ENCODE data around the gene FGD4.
"Not testable (repeated sequence)": the region's sequence is repeated elsewhere in the genome, so short reads cannot be mapped to it uniquely, and the experiment has no call there.

The FGD4 gene

DNA sequence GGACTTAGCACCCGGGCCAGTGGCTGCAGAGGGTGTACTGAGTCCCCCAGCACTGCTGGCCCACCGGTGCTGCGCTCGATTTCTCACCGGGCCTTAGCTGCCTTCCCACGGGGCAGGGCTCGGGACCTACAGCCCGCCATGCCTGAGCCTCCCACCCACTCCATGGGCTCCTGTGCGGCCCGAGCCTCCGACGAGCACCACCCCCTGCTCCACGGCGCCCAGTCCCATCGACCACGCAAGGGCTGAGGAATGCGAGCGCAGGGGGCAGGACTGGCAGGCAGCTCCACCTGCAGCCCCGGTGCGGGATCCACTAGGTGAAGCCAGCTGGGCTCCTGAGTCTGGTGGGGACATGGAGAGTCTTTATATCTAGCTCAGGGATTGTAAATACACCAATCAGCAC lies 126.4 kb downstream of the FGD4 start:
- not testable (repeated sequence) for DNase-seq

GRCh38 chr12:32526343-32526742 lies 127.0 kb downstream of the FGD4 start:
- not testable (repeated sequence) for DNase-seq

DNA sequence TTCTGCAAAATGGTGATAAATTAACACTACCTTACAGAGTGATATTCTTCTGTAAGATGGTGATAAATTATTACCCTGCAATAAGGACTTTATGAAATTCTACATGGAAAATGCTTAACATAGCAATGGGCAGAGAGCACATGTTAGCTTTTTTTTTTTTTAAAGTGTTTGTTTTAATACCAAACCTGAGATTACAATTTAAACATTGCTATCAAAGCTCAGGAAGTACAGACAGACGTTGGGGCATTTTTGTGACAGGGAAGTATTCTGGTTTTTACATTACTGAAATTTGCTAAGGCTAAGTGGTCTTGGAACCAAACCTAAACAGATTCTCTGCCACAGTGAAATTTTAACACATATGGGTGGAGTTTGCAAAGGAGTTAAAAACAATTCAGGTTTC lies 133.1 kb downstream of the FGD4 start:
- no peak for DNase-seq

- DNase-seq, result no peak
Observed at GRCh38 chr12:32532951-32533350, 133.6 kb downstream of the FGD4 start.

GRCh38 chr12:32533506-32533905 lies 134.1 kb downstream of the FGD4 start:
- not testable (repeated sequence) for DNase-seq

- no peak for DNase-seq
Observed at GRCh38 chr12:32533971-32534590, 134.7 kb downstream of the FGD4 start.

DNA sequence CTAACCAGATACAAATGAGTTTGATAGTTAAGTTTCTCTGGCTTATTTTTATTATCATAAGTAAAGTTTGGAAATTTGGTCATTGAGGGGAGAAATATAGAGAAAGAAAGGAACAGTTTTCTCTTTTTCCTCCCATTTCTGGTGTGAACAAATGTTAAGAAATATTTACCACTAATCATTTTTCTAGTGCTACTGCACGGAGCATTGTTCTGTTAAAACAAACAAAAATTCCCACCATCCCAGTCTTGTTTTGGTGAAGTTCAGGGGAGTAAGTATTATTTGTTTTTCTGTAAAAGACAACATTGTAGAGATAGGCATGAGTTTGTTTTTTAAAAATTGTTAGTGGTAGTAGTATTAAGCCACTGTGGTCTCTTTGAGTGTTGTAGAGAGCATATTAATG lies 135.3 kb downstream of the FGD4 start:
- DNase-seq, result no peak

DNA sequence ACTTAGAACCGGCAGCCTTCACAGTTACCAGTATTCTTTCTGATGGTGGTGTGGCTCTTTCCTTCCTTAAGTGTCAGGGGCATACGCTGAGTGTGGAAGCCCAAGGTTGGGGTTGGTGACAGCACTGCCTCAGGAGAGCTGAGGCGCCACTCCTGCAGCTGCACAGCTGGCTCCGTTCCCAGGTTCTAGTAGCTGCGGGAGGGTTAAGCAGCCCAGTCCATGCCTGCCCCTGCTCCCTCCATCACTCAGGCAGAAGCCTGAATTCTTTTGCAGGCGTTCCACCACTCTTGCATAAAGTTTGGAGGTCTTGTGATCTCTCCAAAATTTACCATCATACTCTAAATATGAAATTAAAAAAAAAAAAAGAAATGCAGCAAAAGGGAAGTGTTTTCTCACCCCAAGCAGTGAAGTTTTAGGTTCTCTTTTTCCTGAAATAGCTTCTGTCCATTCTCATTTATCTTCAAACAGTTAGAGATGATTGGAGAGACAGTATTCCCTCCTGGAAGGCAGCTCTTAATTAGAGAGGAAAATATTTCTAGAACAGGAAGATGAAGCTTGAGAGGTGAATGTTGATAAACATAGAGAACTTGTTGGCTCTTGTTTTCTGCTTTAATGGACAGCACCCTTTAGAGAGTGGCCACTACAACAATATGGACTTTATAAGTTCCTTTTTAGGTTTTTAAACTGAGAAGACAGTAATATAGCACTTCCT lies 136.1 kb downstream of the FGD4 start:
- no peak for DNase-seq

DNA sequence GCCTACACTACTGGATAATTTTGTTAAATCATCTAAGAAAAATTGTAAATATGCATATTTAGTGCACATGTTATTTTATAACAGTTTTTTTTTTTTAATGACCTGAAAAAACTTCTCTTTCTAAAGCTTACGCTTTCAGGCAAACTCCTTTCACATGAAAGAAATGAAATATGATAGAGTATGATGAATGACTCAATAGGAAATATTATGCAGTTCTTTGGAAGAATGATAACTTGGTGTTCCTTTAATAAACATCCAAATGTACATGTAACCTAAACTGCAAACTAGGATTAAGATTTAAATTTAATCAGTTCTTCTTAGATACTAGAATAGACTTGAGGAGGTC lies 136.6 kb downstream of the FGD4 start:
- no peak for DNase-seq

GRCh38 chr12:32541754-32542374 lies 142.5 kb downstream of the FGD4 start:
- no peak for DNase-seq

- no peak for DNase-seq
Observed at GRCh38 chr12:32542428-32543229, 143.3 kb downstream of the FGD4 start.

DNA sequence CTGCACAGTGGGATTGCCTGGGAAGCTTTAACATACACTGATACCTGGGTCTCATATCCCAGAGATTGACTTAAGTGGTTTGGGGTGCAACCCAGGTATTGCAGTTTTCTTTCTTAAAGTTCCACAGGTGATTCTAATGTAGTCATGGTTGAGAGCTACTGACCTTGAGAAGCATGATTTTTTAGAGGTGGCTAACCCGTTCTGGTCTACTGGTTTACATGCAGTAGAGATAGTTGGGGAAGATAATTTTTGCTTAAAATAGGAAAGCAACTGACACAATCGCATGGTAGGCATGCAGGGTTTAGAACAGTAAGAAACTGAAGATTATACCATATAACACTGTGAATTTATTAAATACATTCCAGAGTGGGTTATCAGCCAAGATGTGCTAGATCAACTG lies 145.5 kb downstream of the FGD4 start:
- no peak for DNase-seq

- DNase-seq, result no peak
Observed at GRCh38 chr12:32545413-32545980, 146.1 kb downstream of the FGD4 start.

- no peak for DNase-seq
Observed at GRCh38 chr12:32546272-32546671, 146.9 kb downstream of the FGD4 start.

GRCh38 chr12:32548691-32549281 lies 149.4 kb downstream of the FGD4 start:
- no peak for DNase-seq

DNA sequence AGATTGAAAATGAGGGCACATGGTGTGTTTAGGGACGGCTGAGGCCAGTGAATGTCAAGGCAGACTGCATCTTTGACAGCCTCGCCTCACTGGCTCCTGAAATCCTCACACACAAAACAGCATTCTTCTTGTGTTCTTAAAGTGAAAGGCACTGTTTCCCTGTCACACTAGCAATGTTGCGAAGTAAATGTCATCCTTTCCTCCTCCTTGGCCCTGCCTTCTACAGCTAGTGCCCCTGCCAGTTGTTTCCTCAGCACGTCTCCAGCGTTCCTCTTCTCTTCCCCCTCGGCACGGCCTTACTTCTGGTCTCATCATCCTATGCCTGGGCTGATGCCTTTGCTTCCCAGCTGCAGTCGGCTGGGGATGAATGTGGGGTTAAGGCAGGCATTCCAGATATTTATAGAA lies 150.3 kb downstream of the FGD4 start:
- DNase-seq, result no peak

DNA sequence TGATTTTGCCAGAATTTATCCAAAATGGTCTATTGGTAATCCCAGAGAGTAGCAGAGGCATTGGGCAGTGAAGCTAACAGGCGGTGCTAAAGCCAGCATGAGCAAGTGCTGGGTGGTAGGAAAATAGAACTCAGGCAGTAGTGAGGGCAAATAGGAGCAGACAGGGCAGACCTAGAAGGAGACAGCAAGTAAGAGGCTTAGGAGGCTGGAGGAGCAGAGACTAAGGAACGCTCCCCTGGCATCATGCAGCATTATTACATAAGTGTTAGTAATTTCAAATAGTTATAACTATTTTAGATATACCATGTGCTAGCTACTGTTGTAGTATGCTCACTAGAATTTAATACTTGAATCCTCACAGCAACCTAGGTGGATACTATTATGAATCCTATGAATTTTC lies 151.7 kb downstream of the FGD4 start:
- DNase-seq, result no peak

- DNase-seq, result no peak
Observed at GRCh38 chr12:32558903-32559302, 159.5 kb downstream of the FGD4 start.

GRCh38 chr12:32559434-32559833 lies 160.1 kb downstream of the FGD4 start:
- DNase-seq, result no peak

- DNase-seq, result no peak
Observed at GRCh38 chr12:32560520-32560919, 161.2 kb downstream of the FGD4 start.

GRCh38 chr12:32561931-32562341 lies 162.6 kb downstream of the FGD4 start:
- no peak for DNase-seq

DNA sequence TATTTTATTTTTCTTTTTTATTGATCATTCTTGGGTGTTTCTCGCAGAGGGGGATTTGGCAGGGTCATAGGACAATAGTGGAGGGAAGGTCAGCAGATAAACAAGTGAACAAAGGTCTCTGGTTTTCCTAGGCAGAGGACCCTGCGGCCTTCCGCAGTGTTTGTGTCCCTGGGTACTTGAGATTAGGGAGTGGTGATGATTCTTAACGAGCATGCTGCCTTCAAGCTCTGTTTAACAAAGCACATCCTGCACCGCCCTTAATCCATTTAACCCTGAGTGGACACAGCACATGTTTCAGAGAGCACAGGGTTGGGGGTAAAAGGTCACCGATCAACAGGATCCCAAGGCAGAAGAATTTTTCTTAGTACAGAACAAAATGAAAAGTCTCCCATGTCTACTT lies 163.1 kb downstream of the FGD4 start:
- not testable (repeated sequence) for DNase-seq

All from activated CD4-positive, alpha-beta T cell treated with anti-CD3 and anti-CD28 coated beads, Interleukin-2, amount 50 U/mL, for 48 hours (primary cell).